ENCODE measurements around the gene GRM1.

- TF ChIP-seq YY1 (IDR thresholded peaks at IDR 0.05; ENCODE audit: borderline replicate concordance in 1 of 3, control insufficient read depth in 1 of 3, extremely low read depth in 1 of 3, insufficient read depth in 3 of 3, insufficient read length in 1 of 3, insufficient replicate concordance in 2 of 3, low read depth in 1 of 3, low read length in 2 of 3) (no peak), BRCA1 (IDR thresholded peaks at IDR 0.05) (no peak), BRCA1 (CRISPR knock-in tag; IDR thresholded peaks at IDR 0.05) (no peak), KLF6 (CRISPR knock-in tag; IDR thresholded peaks at IDR 0.05; ENCODE audit: borderline replicate concordance) (no peak)
Measured at GRCh38 chr6:146267447-146267846, 238.6 kb downstream of the GRM1 start.
